Measurements from ENCODE around the gene LRP1B.
"Not testable (repeated sequence)": the region's sequence is repeated elsewhere in the genome, so short reads cannot be mapped to it uniquely, and the experiment has no call there.

Gene LRP1B

DNA sequence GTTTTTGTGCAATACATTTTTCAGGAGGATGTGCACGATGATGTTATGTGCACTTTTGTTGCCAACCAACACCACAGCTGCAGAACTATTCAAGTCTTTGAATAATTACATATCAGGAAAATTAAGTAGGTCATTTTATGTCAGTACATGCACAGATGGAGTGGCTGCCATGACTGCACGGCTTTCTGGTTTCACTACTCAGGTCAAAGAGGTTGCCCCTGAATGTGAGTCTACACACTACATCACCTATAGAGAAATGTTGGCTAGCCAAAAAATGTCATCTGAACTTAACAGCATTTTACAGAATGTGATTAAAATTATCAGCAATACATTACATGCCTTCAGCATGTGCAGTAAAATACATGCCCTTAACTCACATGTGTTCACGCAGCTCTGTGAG is 1713.3 kb downstream of the LRP1B start:
- TF ChIP-seq, protein P1, sequence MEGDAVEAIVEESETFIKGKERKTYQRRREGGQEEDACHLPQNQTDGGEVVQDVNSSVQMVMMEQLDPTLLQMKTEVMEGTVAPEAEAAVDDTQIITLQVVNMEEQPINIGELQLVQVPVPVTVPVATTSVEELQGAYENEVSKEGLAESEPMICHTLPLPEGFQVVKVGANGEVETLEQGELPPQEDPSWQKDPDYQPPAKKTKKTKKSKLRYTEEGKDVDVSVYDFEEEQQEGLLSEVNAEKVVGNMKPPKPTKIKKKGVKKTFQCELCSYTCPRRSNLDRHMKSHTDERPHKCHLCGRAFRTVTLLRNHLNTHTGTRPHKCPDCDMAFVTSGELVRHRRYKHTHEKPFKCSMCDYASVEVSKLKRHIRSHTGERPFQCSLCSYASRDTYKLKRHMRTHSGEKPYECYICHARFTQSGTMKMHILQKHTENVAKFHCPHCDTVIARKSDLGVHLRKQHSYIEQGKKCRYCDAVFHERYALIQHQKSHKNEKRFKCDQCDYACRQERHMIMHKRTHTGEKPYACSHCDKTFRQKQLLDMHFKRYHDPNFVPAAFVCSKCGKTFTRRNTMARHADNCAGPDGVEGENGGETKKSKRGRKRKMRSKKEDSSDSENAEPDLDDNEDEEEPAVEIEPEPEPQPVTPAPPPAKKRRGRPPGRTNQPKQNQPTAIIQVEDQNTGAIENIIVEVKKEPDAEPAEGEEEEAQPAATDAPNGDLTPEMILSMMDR (IDR thresholded peaks at IDR 0.05; ENCODE audit: control insufficient read depth, extremely low read depth, insufficient read depth) = no peak
- no peak for DNase-seq (ENCODE audit: low read depth)
- H3K4me3 ChIP-seq (ENCODE audit: low read depth, low read length) = no peak overlapping the region

DNA sequence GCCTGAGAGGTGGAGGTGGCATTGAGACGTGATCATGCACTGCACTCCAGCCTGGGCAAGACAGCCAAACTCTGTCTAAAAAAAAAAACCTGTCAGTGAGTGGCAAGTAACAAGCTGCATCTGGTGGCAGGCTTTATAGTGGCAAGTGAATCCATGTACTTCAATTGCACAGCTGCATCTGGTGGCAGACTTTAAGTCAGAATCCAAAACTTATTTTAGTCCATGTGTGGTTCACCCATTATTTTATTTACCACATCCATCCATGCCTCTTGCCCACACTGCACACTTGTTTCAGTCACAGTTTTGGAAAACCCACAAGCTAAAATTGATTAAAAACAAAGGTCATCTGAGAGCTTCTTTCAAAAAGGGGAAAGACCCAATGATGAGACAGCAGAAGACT is 1714.2 kb downstream of the LRP1B start:
- DNase-seq (ENCODE audit: low read depth) = no peak
- no peak overlapping the region for H3K4me3 ChIP-seq (ENCODE audit: low read depth, low read length)
- TF ChIP-seq, protein P1 (IDR thresholded peaks at IDR 0.05; ENCODE audit: control insufficient read depth, extremely low read depth, insufficient read depth) = no peak

DNA sequence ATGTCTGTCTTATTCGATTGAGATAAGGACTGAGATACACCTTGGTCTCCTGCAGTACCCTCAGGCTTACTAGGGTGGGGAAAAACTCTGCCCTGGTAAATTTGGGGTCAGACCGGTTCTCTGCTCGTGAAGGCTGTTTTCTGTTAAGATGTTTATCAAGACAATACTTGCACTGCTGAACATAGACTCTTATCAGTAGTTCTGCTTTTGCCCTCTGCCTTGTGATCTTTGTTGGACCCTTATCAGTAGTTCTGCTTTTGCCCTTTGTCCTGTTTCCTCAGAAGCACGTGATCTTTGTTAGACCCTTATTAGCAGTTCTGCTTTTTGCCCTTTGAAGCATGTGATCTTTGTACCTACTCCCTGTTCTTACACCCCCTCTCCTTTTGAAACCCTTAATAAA is 1715.8 kb downstream of the LRP1B start:
- DNase-seq (ENCODE audit: low read depth); H3K4me3 ChIP-seq (ENCODE audit: low read depth, low read length): not testable (repeated sequence)

DNA sequence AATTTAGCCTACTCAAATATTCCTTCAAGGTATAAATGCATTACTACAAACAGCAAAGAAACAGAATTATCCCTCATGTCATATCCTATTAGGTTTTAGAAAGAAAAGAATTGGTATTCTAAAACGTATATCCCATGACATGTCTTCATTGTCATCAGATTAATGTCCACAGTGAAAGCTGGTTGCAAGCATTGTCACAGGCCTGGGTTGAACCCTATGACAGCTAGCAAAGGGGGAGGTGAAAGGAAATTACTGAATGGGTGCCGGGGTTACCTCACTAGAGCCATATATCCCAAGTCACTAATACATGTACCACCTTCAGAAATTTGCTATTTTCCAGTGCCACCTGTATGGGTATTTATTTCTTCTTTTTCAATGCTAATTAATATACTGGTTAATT is 1720.1 kb downstream of the LRP1B start:
- no peak overlapping the region for H3K4me3 ChIP-seq (ENCODE audit: low read depth, low read length)
- no peak for DNase-seq (ENCODE audit: low read depth)
- TF ChIP-seq, protein P1 (IDR thresholded peaks at IDR 0.05; ENCODE audit: control insufficient read depth, extremely low read depth, insufficient read depth) = no peak

DNA sequence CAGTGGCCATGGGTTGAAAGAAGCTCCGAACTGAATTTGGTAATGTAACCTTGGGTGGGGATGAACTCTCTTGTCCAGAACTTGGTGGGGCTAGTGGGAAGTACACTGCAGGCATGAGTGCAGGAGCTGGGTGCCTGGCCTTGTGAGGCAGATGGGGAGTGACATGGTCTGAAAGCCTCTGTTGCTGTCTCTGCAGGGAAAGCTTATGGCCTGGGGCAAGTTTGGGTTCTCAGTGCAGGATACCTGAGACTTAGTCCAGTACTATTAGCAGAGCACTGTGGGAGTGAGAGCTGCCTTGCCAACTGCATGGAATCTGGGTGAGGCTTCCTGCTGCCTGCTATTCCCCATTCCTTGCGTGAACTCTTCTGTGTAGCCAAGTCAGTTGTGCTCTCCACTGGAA is 1729.8 kb downstream of the LRP1B start:
- H3K4me3 ChIP-seq (ENCODE audit: low read depth, low read length) = no peak overlapping the region
- TF ChIP-seq, protein P1 (IDR thresholded peaks at IDR 0.05; ENCODE audit: control insufficient read depth, extremely low read depth, insufficient read depth) = no peak
- DNase-seq (ENCODE audit: low read depth) = no peak

DNA sequence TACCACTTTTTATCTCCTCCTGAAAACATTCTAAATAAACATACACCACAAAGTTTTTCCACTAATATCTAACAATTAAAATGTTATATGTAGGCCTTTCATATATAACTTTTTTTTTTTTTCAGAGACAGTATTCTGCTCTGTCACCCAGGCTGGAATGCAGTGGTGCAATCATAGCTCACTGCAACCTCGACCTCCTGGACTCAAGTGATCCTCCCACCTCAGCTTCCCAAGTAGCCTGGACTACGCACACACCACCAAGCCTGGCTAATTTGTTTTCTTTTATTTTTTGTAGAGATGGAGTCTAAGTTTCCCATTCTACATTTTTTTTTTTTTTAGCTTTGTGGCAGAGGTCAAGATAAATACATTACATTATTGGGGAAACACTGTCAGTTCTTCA is 1738.0 kb downstream of the LRP1B start:
- no peak for DNase-seq (ENCODE audit: low read depth)
- no peak overlapping the region for H3K4me3 ChIP-seq (ENCODE audit: low read depth, low read length)
- TF ChIP-seq, protein P1 (IDR thresholded peaks at IDR 0.05; ENCODE audit: control insufficient read depth, extremely low read depth, insufficient read depth) = no peak

DNA sequence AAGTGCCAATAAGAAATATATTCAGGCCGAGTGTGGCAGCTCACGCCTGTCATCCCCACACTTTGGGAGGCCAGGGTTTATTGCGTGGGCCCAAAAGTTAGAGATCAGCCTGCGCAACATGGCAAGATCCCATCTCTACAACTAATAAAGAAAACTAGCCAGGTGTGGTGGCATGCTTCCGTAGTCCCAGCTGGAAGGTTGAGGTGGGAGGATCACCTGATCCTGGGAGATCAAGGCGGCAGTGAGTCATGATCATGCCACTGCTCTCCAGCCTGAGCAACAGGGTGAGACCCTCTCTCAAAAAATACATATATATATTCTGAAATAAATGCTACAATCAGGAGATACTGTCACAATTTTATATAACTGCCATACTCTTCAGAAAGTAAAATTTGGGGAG is 1745.9 kb downstream of the LRP1B start:
- no peak overlapping the region for H3K4me3 ChIP-seq (ENCODE audit: low read depth, low read length)
- no peak for DNase-seq (ENCODE audit: low read depth)
- TF ChIP-seq, protein P1 (IDR thresholded peaks at IDR 0.05; ENCODE audit: control insufficient read depth, extremely low read depth, insufficient read depth) = no peak

DNA sequence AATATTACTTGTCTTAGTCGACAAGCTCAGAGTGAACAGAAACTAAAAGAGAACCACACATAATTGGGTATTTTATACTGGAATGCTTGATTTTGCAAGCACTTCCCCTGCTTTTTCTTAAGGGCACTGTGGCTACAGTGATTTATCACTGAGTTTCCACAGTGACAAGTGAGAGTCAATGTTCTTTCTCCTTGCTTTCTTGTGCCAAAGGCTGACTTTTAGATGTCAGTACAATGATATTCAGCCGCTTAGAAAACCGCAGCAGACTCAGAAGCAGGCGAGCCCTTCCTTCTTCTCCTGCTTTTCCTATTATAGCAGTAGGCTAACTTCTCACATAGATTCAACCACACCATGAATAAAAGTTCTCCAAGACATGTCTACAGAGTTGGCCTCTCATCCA is 1747.0 kb downstream of the LRP1B start:
- H3K4me3 ChIP-seq (ENCODE audit: low read depth, low read length) = no peak overlapping the region
- DNase-seq (ENCODE audit: low read depth) = no peak
- TF ChIP-seq, protein P1 (IDR thresholded peaks at IDR 0.05; ENCODE audit: control insufficient read depth, extremely low read depth, insufficient read depth) = no peak

Data from LNCaP clone FGC (cell line).